NB4 (cell line): ENCODE data around the gene KCNQ4.

Experiments
- DNase-seq: peaks from one replicate; pipeline ENCODE4 v3.0.0; 2010; ENCODE audit warnings: low read depth
- H3K4me3 ChIP-seq: one replicate; pipeline ENCODE4 v1.5.1; 2011; ENCODE audit warnings: mild to moderate bottlenecking, low read depth, low read length, moderate library complexity
- MAX ChIP-seq: IDR thresholded peaks from 2 replicates; pipeline ENCODE4 v1.6.1; 2011; ENCODE audit warnings: low read depth, low read length
- MYC ChIP-seq: IDR thresholded peaks from 2 replicates; pipeline ENCODE4 v1.6.1; 2011; ENCODE audit warnings: low read depth, low read length
- POLR2A ChIP-seq: IDR thresholded peaks from 2 replicates; pipeline ENCODE4 v1.6.1; 2011; ENCODE audit warnings: mild to moderate bottlenecking; ENCODE audit not compliant: insufficient read length; ENCODE audit errors: extremely low read depth
- TF ChIP-seq, protein P1 (sequence below): IDR thresholded peaks from one replicate; pipeline ENCODE4 v1.5.1; 2012; ENCODE audit warnings: low read depth, low read length

KCNQ4 gene

GRCh38 chr1:40751802-40752201 is 31.8 kb upstream of the KCNQ4 start:
- TF ChIP-seq, protein P1, sequence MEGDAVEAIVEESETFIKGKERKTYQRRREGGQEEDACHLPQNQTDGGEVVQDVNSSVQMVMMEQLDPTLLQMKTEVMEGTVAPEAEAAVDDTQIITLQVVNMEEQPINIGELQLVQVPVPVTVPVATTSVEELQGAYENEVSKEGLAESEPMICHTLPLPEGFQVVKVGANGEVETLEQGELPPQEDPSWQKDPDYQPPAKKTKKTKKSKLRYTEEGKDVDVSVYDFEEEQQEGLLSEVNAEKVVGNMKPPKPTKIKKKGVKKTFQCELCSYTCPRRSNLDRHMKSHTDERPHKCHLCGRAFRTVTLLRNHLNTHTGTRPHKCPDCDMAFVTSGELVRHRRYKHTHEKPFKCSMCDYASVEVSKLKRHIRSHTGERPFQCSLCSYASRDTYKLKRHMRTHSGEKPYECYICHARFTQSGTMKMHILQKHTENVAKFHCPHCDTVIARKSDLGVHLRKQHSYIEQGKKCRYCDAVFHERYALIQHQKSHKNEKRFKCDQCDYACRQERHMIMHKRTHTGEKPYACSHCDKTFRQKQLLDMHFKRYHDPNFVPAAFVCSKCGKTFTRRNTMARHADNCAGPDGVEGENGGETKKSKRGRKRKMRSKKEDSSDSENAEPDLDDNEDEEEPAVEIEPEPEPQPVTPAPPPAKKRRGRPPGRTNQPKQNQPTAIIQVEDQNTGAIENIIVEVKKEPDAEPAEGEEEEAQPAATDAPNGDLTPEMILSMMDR, result no peak
- no peak for TF ChIP-seq MAX
- no peak for TF ChIP-seq POLR2A
- no peak for TF ChIP-seq MYC
- H3K4me3 ChIP-seq, result no peak overlapping the region
- no peak for DNase-seq

GRCh38 chr1:40753142-40753882 is 30.3 kb upstream of the KCNQ4 start:
- TF ChIP-seq POLR2A (no peak), MYC (no peak), MAX (no peak)
- TF ChIP-seq, protein P1, result no peak
- no peak for DNase-seq
- H3K4me3 ChIP-seq, result no peak overlapping the region

GRCh38 chr1:40754201-40754600 is 29.4 kb upstream of the KCNQ4 start:
- no peak overlapping the region for H3K4me3 ChIP-seq
- TF ChIP-seq MAX, result no peak
- no peak for TF ChIP-seq MYC
- TF ChIP-seq, protein P1, result no peak
- TF ChIP-seq POLR2A, result no peak
- DNase-seq, result no peak

- TF ChIP-seq MYC, result no peak
- TF ChIP-seq, protein P1, result no peak
- no peak for TF ChIP-seq POLR2A
- no peak for TF ChIP-seq MAX
- no peak for DNase-seq
- H3K4me3 ChIP-seq, result no peak overlapping the region
These were observed 28.5 kb upstream of the KCNQ4 start for GRCh38 chr1:40755067-40755466.

DNA sequence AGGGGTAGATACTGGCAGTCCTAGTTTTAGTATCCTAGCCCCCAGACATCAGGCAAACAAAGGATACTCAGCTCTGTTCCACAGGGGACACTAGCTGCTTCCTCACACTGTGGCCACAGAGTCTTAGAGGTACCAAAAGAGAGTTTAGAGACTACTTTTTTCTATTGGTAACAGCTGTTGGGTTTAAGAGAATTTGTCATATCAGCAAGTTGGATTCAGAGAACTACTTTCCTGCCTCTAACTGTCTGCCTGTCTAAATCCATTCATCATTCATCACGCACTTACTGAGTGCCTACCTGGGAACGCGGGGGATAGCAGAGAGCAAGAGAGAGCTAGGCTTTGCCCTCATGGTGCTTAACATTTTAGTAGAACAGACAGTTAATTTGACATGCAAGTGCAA is 27.1 kb upstream of the KCNQ4 start:
- TF ChIP-seq MAX, result no peak
- TF ChIP-seq POLR2A, result no peak
- TF ChIP-seq, protein P1, result no peak
- TF ChIP-seq MYC, result no peak
- DNase-seq, result no peak

DNA sequence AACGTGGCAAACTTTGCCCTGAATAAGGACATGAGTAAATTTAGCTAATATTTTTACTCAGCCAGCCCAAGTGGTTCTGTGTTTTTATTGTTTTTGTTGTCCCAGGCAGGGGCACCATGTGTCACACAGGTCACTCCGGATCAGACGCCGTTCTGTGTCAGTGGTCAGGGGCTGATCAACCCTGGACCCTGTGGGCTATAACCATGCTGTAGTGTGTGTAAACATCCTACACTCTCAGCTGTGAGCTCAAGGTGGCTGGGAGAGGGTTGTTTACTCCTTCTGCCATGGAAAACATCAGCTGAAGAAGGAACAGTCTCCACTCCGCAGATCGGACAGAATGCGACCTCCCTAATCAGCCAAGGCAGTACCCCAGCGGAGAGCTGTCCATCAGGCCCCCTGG is 26.5 kb upstream of the KCNQ4 start:
- DNase-seq, result no peak
- TF ChIP-seq MYC (no peak), POLR2A (no peak), MAX (no peak)
- TF ChIP-seq, protein P1, result no peak
- no peak overlapping the region for H3K4me3 ChIP-seq

More for the DNA sequence above, 27.1 kb upstream of the KCNQ4 start:
- H3K4me3 ChIP-seq, result no peak overlapping the region
